ENCODE results near the gene ERG28. TPM values are rescaled to one million over a fixed set of nuclear protein-coding genes. Genes with fewer than 3 reads are reported as not detected.

The ERG28 gene
- total RNA-seq, 1 experiment from 2014 or later = 18.4 TPM

- H3K9me2 ChIP-seq (ENCODE audit: insufficient read depth) = no peaks in the 10 kb centered on the region
- intact Hi-C loops (cut with micrococcal nuclease) = no loop called here
- H3K79me2 ChIP-seq (ENCODE audit: insufficient read depth, low read length) = no peaks in the 10 kb centered on the region
- DNase-seq (ENCODE audit: low read depth, low spot score) (peak; percentile 54), ATAC-seq (peak; percentile 87)
- H3K27me3 ChIP-seq (ENCODE audit: insufficient read depth, low read length) = no peaks in the 10 kb centered on the region
- RAD21 ChIA-PET (ENCODE audit: low non-redundant PET in 1 of 2, low total read pairs in 2 of 2, uncharacterized antibody in 2 of 2, unreplicated experiment in 2 of 2) = interaction anchor here in 1 of 2 experiments (0.9 kb wide), 1 partner anchor 12 kb away, joined by 3 read pairs; the partner anchor contains the start of gene ERG28
- POLR2A ChIA-PET = interaction anchor here (1.4 kb wide), 1 partner anchor 12 kb away, joined by 4 read pairs; the partner anchor contains the start of genes ERG28 and TTLL5
- peak overlapping the region; percentile 60 for H3K4me2 ChIP-seq (ENCODE audit: low read length)
- H4K20me1 ChIP-seq (ENCODE audit: insufficient read depth) = no peaks in the 10 kb centered on the region
- CTCF ChIA-PET = no interaction called here
- no peaks in the 10 kb centered on the region for H3K9me3 ChIP-seq (ENCODE audit: control insufficient read depth in 1 of 2, insufficient read depth in 1 of 2, low read depth in 1 of 2, low read length in 2 of 2)
- H3K4me1 ChIP-seq (ENCODE audit: control insufficient read depth in 1 of 2, insufficient read depth in 2 of 2, low read length in 2 of 2) = peaks cover 25 to 41% of the 10 kb centered on the region in 2 experiments
- TF ChIP-seq EZH2 (IDR thresholded peaks at IDR 0.05) = no peak
- peak; percentile 46 for TF ChIP-seq SP1 (IDR thresholded peaks at IDR 0.05; ENCODE audit: low read depth)
- peak; percentile 56 for TF ChIP-seq JUND (IDR thresholded peaks at IDR 0.05)
- TF ChIP-seq SIN3A (IDR thresholded peaks at IDR 0.05; ENCODE audit: low read depth) = 0 out of 2 replicates have a peak, but pooled peaks have one; percentile 28
- no peak for TF ChIP-seq TCF7L2 (IDR thresholded peaks at IDR 0.05; ENCODE audit: borderline replicate concordance, extremely low read depth, insufficient read depth, insufficient read length)
- peak; percentile 66 for TF ChIP-seq CBX3 (IDR thresholded peaks at IDR 0.05; ENCODE audit: low read depth)
- TF ChIP-seq EZH2phosphoT487 (IDR thresholded peaks at IDR 0.05; ENCODE audit: borderline replicate concordance) = no peak
- TF ChIP-seq YY1 (IDR thresholded peaks at IDR 0.05; ENCODE audit: extremely low read depth, insufficient replicate concordance, low read depth, low read length) = no peak
- TF ChIP-seq FOSL1 (IDR thresholded peaks at IDR 0.05; ENCODE audit: low read depth) = no peak
- TF ChIP-seq RAD21 (IDR thresholded peaks at IDR 0.05; ENCODE audit: low read depth) = no peak
- peak; percentile 35; the same call in 1 of the 2 replicates for TF ChIP-seq POLR2AphosphoS5 (IDR thresholded peaks at IDR 0.05; ENCODE audit: low read depth, low read length)
- no peak for TF ChIP-seq EGR1 (IDR thresholded peaks at IDR 0.05; ENCODE audit: low read depth)
- peak overlapping the region in 1 of 2 experiments; percentile 11; a peak in 1 of 4 replicates for H3K4me3 ChIP-seq (replicated peaks in 1 of 2; ENCODE audit: low read depth in 1 of 2, low read length in 2 of 2)
- H2AFZ ChIP-seq (ENCODE audit: low read depth, low read length, poor library complexity, severe bottlenecking) = no peak overlapping the region
- H3K27ac ChIP-seq (ENCODE audit: low read depth, low read length) = no peak overlapping the region; the same call in 1 of the 2 replicates
- no TSS peak for BruUV-seq (replicated peaks)
- peaks cover 0 to 10% of the 10 kb centered on the region in 2 experiments; a peak in 1 of 4 replicates for H3K36me3 ChIP-seq (ENCODE audit: control insufficient read depth in 1 of 2, insufficient read depth in 2 of 2, low read length in 2 of 2)
- peak overlapping the region; percentile 10; the same call in 1 of the 2 replicates for H3K9ac ChIP-seq (ENCODE audit: low read length)
Observed at GRCh38 chr14:75648066-75648838, 12.4 kb downstream of the ERG28 start.
